ENCODE measurements around the gene TMEM184C.

DNA sequence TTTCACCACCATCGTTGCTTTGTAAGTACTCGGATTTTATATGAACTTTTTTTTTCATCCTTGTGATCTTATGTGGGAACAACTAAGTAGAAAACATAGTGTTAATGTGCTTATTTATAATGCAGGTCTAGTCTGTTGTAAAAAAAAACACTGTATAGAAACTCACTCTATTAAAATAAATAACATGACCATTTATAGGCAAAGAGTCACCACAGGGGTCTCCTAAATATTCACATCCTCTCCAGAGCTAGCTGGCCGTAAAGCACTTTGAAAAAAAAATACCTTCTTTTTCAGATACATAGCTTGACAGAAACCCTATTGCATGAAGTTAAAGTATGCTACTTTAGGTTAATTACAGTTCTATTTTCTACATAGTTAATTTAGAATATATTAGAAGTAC is 11.2 kb downstream of the TMEM184C start:
- TF ChIP-seq, protein P1, sequence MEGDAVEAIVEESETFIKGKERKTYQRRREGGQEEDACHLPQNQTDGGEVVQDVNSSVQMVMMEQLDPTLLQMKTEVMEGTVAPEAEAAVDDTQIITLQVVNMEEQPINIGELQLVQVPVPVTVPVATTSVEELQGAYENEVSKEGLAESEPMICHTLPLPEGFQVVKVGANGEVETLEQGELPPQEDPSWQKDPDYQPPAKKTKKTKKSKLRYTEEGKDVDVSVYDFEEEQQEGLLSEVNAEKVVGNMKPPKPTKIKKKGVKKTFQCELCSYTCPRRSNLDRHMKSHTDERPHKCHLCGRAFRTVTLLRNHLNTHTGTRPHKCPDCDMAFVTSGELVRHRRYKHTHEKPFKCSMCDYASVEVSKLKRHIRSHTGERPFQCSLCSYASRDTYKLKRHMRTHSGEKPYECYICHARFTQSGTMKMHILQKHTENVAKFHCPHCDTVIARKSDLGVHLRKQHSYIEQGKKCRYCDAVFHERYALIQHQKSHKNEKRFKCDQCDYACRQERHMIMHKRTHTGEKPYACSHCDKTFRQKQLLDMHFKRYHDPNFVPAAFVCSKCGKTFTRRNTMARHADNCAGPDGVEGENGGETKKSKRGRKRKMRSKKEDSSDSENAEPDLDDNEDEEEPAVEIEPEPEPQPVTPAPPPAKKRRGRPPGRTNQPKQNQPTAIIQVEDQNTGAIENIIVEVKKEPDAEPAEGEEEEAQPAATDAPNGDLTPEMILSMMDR (IDR thresholded peaks at IDR 0.05) = no peak
- TF ChIP-seq POLR2AphosphoS5 (IDR thresholded peaks at IDR 0.05) = no peak
- no peak for TF ChIP-seq POLR2A (IDR thresholded peaks at IDR 0.05)

All from transverse colon (tissue), 4 donors.